GM19395 (cell line): ENCODE data around the gene NR5A2.

ENCODE experiments used
- ATAC-seq: cut with Tn5 transposase; IDR thresholded peaks from one replicate; pipeline ENCODE4 v1.9.1; 2021; ENCODE audit warnings: mild to moderate bottlenecking, moderate library complexity; ENCODE audit not compliant: unreplicated experiment

NR5A2 gene

DNA sequence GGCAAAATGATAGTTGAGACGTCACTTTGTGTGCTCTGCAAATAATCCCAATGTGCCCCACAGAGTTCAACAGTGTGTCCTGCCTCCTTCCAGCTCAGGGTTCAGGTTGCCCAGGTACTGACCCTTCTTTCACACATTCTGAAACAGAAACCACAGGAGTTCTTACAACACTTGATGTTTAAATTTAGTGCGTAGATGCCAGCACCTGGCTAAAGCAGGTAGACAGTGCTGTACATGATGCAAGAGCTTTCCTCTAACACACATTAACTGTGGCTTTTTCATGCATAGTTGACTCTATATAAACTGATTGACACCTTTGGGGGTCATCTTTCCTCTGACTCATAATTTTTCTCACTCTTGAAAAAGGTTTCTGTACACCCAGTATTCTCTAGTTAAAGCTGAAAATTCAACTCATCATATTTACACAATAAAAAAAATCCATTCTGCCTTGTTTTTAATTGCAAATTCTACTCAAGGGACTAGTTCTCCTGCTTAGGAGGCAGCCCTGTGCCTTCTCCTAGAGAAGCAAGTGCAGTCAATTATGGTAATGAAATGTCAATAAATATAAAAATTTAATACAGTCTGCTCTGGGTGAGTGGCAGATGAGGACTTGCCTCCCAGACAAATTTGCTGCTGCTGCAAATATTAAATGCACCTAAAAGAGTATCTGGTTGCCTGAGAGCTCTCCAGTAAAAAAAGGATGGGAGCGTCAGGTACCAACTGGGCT lies 91.4 kb downstream of the NR5A2 start:
- no peak for ATAC-seq

DNA sequence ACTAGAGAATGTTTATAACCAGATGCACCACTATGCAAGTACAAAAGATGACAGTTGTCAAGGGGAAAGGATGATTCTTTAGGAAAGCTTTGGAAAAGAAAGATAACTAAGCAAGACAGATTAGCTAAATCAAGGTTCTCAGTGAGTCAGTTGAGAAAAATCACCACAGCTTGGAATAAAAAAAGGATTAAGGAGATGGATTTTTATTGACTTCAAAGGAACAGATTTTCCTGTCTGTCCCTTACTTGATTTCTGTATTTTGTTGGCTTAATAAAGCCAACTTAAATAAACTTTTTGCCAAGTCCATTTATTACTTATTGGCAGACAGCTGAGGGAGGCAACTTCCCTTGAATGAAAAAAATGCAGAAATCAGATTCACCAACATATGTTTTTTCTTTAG lies 93.9 kb downstream of the NR5A2 start:
- ATAC-seq: no peak

DNA sequence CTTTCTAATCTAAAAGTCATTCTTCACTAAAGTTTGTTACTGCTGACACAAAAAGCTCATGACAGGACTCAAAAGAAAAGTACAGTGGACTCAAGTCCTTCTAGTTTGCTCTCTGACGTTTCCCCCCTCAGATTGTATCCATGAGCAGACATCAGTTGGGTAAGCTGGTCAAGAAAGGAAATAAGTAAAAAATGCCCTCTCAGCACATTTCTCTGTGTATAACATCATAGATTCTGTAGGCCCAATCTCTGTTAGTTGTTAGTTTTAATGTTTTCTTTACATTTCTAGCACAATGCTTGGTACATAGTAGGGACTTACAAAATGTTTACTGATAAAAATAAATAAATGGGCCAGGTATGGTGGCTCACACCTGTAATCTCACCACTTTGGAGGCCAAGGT lies 96.8 kb downstream of the NR5A2 start:
- ATAC-seq: no peak

DNA sequence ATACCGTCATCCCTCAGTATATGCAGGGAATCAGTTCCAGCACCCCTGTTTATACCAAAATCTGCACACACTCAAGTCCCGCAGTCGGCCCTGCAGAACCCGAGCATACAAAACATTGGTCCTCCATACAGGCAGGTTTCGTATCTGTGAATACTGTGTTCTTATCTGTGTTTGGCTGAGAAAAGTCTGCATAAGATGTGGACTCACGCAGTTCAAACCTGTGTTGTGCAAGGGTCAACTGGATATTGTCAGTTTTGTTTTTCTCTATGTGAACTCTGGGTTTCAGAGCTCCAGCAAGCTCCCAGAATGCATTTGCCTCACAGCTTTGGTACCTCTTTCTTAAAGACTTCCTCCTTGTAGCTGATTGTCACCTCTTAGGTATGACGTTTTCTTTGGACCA lies 100.6 kb downstream of the NR5A2 start:
- ATAC-seq: no peak

DNA sequence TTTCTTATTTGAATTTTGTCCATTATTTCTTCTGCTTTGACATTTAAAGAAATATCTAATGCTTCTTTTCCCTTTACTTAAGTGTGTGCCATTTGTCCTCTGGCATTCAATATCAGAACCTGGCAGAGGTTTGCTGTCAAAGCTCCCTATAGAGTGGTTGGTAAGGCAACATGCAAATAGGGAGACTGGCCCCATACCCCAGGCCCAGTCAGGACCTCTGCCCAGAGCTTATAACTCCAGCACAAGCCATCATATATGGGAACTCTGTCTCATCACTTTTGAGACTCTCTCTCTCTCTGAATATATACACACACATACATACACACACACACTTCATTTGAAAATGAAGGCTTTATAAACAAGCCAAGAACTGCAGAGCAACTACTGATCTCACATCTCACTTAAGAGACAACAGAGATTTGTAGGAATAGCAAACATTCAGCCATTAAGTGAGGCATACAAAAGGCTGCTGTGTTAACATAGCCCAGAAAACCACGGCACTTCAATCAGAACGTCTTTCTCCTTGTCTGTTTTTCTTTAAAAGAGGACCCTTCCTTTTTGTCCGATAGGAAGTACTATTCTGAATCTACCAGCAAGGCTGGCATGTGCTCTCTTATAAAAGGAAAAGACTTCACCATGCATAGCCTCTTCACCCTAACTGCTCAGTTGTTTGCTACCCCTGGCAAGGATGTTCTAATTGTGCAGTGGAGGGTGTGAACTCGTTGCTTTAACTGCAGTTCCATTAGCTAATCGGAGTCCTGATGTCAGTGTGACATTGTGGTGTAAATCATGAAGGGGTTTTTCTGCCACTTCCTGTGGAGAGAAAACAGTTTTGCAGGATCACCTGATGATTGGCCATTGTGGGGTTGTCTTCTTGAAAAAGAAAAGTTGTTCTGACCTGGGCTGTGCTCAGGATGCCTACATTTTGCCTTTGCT lies 101.7 kb downstream of the NR5A2 start:
- no peak for ATAC-seq

DNA sequence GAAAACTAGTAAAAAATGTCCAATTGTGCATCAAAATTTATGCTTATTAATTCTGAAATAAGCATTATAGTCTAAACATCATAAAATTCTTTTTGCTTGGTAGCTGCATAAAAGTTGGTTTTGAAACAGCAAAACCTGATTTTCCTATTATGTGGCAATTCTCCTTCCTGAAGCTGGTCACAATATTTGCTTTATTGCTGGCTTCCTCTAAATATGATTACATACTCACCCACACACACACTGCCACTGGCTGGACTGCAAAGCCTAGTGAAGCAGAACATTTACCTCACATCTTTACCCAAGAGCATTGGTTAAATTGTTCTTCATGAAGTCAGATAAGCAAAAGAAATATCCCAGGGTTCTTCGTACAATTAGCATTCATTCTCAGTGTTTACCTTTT lies 103.0 kb downstream of the NR5A2 start:
- no peak for ATAC-seq

DNA sequence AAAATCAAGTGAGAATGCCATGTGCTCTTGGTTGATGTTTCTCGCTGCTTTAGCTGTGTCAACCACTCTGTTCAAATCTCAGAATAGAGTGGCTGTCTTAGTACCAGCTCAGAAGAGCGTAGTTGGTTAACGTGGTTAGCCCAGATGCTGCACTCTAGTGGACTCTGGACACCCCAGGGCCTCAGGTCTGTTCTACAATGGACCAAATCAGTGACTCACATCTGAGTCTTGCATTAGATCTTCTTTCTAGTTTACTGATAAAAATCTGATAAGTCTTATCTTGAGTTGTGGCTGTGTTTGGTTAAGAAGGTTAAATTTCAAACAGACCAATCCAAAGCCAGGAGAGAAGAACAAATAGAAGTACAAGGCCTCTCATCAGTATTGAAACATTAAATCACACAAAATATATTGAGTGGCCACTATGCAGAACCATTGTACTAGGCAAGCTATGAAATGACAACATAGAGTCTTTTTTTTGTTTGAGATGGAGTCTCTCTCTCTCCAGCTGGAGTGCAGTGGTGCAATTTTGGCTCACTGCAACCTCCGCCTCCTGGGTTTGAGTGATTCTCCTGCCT lies 104.1 kb downstream of the NR5A2 start:
- no peak for ATAC-seq

DNA sequence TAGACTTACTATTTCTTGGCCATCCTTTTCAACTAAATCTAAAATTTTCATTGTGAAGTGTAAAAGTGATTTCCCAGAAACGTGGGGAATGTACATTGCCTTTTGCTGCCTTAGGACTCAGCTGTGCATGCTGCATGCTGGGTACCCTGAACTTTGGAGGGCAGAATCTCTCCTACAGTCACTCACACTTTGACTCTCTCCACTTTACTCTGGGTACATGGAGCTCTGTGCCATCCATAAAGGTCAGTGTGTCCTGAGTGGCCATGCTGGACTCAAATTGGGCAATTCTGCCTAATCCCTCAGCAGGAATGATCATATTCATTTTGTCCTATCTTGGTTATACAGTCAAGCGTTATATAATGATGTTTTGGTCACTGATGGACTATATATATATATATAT lies 105.6 kb downstream of the NR5A2 start:
- ATAC-seq: no peak

DNA sequence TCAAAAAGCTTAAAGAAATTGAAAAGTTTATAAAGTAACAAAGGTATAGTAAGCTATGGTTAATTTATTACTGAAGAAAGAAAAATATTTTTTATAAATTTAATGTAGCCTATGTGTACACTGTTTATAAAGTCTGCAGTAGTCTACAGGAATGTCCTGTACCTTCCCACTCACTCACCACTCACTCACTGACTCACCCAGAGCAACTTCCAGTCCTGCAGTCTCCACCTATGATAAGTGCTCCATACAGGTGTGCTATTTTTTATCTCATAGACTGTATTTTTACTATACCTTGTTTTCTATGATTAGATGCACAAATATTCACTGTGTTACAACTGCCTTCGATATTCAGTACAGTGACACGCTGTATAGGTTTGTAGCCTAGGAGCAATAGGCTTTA lies 106.6 kb downstream of the NR5A2 start:
- ATAC-seq: no peak

DNA sequence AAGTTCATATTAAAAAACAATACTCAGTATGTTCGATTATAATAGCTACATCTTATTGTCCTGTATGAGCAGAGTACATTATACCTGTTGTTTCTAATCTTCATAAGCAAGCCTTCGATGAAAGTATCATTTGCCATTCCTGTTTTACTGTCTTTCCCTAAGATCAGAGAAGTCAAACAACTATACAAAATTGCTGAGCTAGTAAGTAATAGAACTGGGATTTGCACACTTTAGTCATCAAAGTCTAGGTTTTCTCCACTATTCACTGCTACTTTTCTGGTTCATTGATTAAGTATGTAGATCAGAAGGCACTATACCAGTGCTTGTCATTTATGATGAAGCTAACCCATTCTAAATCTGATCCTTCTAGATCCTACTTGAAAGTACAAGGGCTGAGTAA lies 108.9 kb downstream of the NR5A2 start:
- no peak for ATAC-seq

DNA sequence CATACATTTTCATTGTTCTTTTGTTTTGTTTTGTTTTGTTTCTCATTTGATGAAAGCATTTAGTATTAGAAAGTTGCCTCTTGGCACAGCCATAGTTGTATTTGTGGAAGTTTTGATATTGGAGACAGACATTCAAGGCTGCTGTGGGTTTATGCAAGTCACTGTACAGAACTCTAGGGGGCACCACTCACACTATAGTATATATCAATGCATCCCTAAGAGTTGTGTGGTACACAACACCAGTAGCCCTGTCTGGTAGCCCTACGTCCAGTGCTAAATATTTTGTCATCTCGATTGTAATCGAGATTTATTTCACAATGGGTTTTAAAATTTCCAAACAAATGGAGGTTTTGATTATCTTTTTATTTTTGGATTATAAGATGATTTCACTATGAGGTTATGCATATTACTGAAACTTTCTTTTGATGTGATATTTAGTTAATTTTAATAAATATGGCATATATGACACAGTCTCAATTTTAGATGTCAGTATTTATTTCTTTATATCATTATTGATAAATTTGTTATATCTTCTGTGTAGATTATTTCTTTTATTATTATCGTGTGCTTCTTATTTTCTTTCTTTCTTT lies 112.2 kb downstream of the NR5A2 start:
- peak; percentile 83 for ATAC-seq

DNA sequence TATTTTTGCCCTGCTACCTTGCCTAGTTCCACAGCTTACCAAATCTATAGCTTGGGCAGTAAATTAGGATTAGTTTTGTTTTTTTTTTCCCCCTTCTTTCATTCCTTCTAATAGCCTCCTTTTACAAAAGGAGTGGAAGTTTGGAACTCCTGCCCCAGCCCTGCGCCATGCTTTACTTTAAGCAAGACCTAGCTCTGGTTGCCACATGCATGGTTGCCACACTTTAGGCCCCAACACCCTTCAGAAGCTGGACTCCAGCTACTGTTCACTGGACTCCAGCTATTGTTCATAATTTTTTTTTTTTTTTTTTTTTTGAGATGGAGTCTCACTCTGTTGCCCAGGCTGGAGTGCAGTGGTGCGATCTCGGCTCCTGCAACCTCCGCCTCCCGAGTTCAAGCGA lies 115.8 kb downstream of the NR5A2 start:
- no peak for ATAC-seq

DNA sequence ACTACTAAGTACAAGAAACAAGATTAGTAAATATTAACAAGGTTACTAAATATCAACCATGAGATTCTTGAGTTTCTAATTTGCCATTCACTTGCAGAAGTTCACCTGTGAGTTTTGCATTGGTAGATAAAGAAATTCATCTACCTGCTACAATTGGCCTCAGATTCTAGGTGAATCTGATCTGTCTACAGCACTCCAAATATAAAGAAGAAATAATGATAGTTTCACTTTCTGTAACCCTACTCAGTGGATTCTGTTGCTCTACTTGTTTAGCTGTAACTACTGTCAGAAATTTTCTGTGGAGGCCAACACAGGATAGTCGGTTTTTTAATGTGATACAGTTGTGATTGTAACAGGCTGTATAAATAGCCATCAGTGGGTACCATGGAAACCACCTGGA lies 118.6 kb downstream of the NR5A2 start:
- no peak for ATAC-seq

DNA sequence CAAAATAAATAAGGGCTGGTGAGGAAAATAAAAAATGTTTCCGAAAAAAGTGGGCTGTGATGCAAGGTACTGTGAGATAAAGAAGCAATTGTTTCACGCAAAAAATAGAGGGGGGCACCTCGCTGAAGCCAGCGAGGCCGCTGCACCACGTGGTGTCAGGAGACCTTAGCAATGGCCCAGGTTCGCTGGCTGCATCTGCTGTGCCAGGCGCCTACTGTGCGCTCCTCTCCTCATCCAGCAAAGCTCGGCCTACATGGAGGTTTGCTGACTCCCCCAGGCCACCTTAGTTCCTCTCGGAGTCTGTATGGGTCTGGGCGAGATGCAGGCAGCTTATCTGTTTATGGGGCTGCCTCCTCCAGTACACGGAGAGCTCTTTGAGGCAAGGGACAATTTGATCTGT lies 119.6 kb downstream of the NR5A2 start:
- ATAC-seq: no peak

DNA sequence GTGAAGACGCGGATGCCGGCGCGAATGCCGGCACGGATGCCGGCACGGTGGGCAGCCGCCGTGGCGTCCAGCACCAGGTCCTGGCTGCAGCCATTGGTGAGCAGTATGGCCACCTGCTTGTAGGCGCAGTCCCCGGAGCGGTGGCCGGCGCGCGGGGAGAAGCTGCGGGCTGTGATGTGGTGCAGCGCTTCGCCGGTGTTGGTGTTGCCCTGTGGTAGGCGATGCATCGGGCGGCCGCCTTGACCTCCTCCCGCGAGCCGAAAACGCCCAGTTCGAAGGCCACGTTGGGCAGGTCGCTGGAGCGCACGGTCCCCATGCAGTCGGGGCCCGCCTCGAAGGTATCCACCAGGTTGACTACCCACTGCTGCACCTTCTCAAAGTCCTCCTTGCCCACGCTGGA lies 120.2 kb downstream of the NR5A2 start:
- ATAC-seq: no peak

DNA sequence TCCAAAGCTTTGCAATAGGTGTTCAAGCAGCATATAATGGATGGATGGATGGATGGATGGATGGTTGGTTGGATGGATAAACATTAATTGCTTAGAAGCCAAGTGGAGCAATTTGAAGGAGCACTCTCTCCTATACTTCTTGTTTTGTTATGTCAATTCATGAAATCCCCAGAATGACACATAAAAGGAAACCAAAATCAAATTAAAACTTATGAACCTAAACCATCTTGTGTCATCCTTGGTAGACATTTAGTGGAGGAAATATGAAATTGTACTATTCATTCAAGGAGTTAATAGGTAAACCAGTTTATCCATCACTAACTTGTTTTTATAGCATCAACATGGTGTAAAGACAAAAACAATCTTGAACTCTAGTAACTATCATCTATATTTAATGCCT lies 122.5 kb downstream of the NR5A2 start:
- ATAC-seq: no peak

DNA sequence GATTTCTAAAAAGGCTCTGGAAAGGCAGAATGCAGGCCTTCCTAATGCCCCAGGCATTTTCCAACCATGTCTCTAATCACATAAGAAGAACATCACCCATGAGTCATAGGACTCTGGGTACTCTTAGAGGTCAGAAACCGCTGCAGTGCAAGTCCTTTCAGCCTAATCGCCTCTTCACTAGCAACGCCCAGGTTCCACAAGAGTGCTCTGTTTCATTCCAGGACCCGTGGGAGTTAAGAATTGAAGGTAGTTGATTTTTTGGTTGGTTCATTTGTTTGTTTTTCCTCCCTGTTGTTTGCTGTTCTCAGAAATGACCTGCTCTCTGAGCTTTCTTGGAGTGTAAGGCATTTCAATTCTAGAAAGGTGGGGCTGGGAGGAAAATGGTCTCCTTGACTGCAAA lies 123.2 kb downstream of the NR5A2 start:
- ATAC-seq: peak; percentile 52

DNA sequence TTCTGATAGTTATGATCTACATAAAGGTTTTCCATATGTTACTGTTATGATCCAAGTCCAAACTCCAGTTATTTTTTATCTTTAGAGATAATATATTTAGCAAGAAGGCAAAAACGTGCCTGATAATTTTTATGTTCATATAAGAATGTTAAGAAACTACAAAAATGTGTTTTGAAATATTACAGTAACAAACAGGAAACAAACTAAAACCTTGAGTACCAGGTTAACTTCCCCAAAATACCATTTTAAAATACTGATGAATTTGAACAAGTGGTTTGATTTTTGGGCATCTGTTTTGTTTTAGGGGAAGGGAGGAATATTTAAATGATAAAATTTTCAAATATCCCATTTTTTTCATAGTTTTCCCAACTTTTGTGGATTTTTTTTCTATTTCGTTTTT lies 124.8 kb downstream of the NR5A2 start:
- no peak for ATAC-seq

DNA sequence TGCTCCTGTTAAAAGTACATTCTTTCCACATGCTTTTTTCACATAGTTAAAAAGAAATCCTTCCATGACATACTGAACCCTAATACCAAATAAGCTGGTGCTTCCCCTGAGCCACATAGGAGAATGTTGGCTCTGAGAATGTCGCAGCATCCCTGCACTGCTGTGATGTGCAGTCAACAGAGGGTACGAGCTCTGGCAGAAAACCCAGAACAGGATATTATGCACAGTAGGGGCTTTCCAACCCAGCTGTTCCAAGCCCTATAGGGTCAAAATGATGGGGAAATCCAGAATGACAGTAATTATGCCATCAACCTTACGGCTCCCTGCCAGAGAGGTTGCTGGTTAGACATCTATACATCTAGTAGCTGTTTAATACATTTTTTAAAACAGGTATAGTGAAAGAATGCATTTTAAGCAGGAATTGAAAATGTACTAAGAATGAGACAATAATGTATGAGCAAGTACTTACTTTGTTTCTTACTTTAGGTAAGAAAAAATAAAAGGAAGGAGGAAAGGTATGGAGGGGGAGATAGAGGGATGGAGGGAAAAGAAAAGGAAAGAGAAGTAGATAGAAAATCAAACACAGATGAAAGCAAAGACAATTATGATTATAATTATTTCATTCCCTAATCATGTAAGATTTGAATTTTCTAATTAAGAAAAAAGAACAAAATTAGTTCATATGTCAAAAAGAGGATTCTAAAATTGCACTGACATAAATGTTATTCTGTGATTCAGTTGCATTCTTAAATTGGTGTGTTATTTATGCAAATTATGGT lies 126.0 kb downstream of the NR5A2 start:
- ATAC-seq: peak; percentile 43

DNA sequence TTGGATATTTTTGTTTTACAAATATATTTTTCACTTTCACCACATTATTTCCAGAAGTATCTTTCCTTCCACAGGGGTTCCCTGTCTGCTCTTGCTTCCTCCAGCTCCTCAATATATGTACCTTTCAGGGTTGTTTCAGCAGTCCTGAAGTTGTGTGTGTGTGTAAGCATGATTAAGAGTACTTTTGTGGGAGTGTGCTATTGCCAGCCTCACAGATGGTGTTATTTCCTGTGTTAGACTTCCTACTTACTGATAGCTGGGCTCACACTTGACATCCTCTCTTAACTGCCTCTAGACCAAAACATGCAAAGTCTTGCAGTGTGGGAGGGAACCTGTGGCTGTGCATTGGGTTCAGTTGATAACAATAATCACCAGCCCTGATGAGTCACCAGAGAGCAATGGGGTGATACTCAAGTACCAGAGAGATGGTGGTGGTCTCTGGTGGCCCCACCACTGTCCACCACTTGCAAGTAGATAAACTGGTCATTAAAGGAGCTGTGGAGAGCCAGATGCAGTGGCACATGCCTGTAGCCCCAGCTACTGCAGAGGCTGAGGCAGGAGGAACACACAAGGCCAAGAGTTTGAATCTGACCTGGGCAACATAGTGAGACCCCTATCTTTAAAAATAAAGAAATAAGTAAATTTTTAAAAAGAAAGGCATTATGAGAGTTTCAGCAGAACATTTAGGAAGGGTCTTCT lies 126.7 kb downstream of the NR5A2 start:
- ATAC-seq: peak; percentile 88
